ENCODE results near the gene CDS2.

DNA sequence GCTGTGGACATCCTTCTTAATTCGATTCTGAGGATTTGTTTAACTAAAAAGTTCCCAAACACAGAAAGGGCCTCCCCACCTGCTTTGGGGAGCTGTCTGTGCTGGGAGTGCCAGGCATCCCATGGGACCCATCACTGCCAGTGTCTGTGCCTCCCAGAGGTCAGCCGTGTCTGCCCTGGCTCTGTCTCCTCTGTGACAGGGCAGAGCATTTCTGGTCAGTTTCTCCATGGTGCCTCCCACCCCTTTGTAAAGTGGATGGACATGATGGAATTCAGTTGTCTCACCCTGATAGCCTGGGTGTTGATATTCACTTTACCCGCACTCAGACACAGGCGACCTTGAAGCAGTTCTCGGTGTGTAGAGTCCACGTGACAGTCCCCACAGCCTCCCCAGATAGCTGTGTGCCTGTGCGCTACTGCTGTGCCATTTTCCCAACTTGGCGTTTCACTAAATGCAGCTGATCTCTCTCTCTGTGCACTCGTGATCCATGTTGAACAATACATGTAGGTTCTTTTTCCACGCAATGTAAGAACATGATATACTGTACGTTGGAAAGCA lies 70.5 kb downstream of the CDS2 start:
- TF ChIP-seq, protein P1, sequence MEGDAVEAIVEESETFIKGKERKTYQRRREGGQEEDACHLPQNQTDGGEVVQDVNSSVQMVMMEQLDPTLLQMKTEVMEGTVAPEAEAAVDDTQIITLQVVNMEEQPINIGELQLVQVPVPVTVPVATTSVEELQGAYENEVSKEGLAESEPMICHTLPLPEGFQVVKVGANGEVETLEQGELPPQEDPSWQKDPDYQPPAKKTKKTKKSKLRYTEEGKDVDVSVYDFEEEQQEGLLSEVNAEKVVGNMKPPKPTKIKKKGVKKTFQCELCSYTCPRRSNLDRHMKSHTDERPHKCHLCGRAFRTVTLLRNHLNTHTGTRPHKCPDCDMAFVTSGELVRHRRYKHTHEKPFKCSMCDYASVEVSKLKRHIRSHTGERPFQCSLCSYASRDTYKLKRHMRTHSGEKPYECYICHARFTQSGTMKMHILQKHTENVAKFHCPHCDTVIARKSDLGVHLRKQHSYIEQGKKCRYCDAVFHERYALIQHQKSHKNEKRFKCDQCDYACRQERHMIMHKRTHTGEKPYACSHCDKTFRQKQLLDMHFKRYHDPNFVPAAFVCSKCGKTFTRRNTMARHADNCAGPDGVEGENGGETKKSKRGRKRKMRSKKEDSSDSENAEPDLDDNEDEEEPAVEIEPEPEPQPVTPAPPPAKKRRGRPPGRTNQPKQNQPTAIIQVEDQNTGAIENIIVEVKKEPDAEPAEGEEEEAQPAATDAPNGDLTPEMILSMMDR (IDR thresholded peaks at IDR 0.05; ENCODE audit: poor library complexity, severe bottlenecking), result no peak
- TF ChIP-seq EZH2 (IDR thresholded peaks at IDR 0.05; ENCODE audit: borderline replicate concordance, insufficient read depth, low read length, poor library complexity, severe bottlenecking), result no peak
- TF ChIP-seq POLR2AphosphoS5 (IDR thresholded peaks at IDR 0.05), result no peak
- no peak for TF ChIP-seq RAD21 (conservative IDR thresholded peaks at IDR 0.05)
- no peak for TF ChIP-seq TAF1 (IDR thresholded peaks at IDR 0.05; ENCODE audit: low read depth)
- no peak for TF ChIP-seq EP300 (conservative IDR thresholded peaks at IDR 0.05; ENCODE audit: poor library complexity, severe bottlenecking)
